Activated CD8-positive, alpha-beta T cell treated with anti-CD3 and anti-CD28 coated beads for 36 hours (primary cell): ENCODE data around the gene PCDH15. TPM values are rescaled to one million over a fixed set of nuclear protein-coding genes. Genes with fewer than 3 reads are reported as not detected.

Source experiments
- ATAC-seq: fragments of 200-7000 bp; cut with Tn5 transposase; one replicate; pipeline ENCODE4 v1.10.0; 2021; ENCODE audit warnings: mild to moderate bottlenecking, moderate library complexity
- CTCF ChIA-PET: fragments of 350-600 bp; sonication (Branson Sonifier 250); formaldehyde crosslinking; loops from one replicate; lab custom pipeline; 2021; ENCODE audit warnings: antibody characterized with exemption; lab: Charles Lee
- POLR2A ChIA-PET: fragments of 350-600 bp; sonication (Branson Sonifier 250); formaldehyde crosslinking; loops from one replicate; lab custom pipeline; 2021; ENCODE audit warnings: antibody characterized with exemption; lab: Charles Lee
- DNase-seq: peaks from one replicate; pipeline ENCODE4 v3.0.0-alpha.2; 2020
- H3K27ac Mint-ChIP-seq: one replicate; pipeline ENCODE4 v1.8.0; 2021; ENCODE audit warnings: mild to moderate bottlenecking, mixed read lengths
- H3K27me3 Mint-ChIP-seq: one replicate; pipeline ENCODE4 v1.8.0; 2021; ENCODE audit warnings: mixed read lengths
- H3K36me3 Mint-ChIP-seq: one replicate; pipeline ENCODE4 v1.8.0; 2021; ENCODE audit warnings: low read depth, mixed read lengths
- H3K4me1 Mint-ChIP-seq: one replicate; pipeline ENCODE4 v1.8.0; 2021; ENCODE audit warnings: low read depth, mixed read lengths
- H3K4me3 Mint-ChIP-seq: one replicate; pipeline ENCODE4 v1.8.0; 2021; ENCODE audit warnings: mild to moderate bottlenecking, moderate library complexity, mixed read lengths
- H3K9me3 Mint-ChIP-seq: one replicate; pipeline ENCODE4 v1.8.0; 2021; ENCODE audit warnings: mixed read lengths
- intact Hi-C: fragments of 100-400 bp; cut with micrococcal nuclease; formaldehyde crosslinking; loops from one replicate; pipeline ENCODE4 v1.10.0; 2022
- total RNA-seq, 2 experiments: library from RNA; stranded (reverse); gene quantifications; one replicate each; pipeline ENCODE4 v1.2.3, GENCODE V29; 2021
- TF ChIP-seq, protein P1 (sequence below): fragments of 200-600 bp; IDR thresholded peaks from one replicate; pipeline ENCODE4 v1.8.0; 2022; ENCODE audit warnings: antibody characterized with exemption, mild to moderate bottlenecking

Gene PCDH15
- total RNA-seq, 2 experiments from 2014 or later = not detected

DNA sequence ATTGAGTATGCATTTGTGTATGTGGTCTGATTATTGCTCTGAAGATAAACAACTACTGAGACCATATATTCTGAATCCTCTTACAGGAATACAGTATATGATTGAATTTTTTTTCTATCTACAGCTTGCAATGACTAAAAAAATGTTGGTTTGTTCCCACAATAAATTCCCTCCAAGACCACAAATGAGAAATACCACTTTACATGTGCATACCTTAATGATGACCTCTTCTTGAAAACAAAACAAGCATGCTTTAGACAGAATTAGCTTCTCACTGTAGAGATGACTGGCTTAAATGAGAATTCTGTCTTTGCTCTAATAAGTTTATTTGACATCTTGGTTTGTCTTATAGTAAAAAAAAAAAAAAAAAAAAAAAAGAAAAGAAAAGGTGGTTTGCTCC is 241.5 kb downstream of the PCDH15 start:
- Mint-ChIP-seq H3K9me3 (peaks cover 4% of the 10 kb centered on the region), H3K27me3 (no peaks in the 10 kb centered on the region), H3K27ac (no peak overlapping the region), H3K4me1 (no peaks in the 10 kb centered on the region), H3K36me3 (no peaks in the 10 kb centered on the region), H3K4me3 (no peak overlapping the region)
- no peak for DNase-seq
- ATAC-seq = no peak
- ChIA-PET CTCF (no interaction called here), POLR2A (no interaction called here)
- TF ChIP-seq, protein P1, sequence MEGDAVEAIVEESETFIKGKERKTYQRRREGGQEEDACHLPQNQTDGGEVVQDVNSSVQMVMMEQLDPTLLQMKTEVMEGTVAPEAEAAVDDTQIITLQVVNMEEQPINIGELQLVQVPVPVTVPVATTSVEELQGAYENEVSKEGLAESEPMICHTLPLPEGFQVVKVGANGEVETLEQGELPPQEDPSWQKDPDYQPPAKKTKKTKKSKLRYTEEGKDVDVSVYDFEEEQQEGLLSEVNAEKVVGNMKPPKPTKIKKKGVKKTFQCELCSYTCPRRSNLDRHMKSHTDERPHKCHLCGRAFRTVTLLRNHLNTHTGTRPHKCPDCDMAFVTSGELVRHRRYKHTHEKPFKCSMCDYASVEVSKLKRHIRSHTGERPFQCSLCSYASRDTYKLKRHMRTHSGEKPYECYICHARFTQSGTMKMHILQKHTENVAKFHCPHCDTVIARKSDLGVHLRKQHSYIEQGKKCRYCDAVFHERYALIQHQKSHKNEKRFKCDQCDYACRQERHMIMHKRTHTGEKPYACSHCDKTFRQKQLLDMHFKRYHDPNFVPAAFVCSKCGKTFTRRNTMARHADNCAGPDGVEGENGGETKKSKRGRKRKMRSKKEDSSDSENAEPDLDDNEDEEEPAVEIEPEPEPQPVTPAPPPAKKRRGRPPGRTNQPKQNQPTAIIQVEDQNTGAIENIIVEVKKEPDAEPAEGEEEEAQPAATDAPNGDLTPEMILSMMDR = no peak
- intact Hi-C loops = no loop called here

DNA sequence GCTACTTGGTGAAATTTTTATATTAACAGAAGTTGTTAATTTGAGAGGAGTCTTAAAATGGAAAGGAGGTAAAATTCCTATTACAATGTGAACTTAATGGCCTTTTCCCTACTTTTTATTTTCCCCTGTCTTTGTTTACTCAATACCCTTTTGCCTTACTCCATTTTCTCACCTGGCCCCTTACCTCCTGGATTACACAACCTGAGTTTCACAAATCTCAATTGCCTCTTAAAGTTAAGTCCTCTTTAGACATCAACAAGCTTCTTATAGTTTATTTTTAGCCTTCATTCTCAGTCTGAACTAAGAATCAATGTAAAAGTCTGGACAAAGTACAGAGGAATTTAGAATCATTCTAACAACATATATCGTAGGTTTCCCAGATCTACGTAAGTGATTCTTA is 247.0 kb downstream of the PCDH15 start:
- Mint-ChIP-seq H3K36me3 (no peaks in the 10 kb centered on the region), H3K27me3 (no peaks in the 10 kb centered on the region), H3K9me3 (peaks cover 4% of the 10 kb centered on the region), H3K27ac (no peak overlapping the region), H3K4me3 (no peak overlapping the region), H3K4me1 (no peaks in the 10 kb centered on the region)
- intact Hi-C loops = no loop called here
- CTCF ChIA-PET = no interaction called here
- TF ChIP-seq, protein P1 = no peak
- POLR2A ChIA-PET = no interaction called here
- DNase-seq (no peak), ATAC-seq (no peak)

DNA sequence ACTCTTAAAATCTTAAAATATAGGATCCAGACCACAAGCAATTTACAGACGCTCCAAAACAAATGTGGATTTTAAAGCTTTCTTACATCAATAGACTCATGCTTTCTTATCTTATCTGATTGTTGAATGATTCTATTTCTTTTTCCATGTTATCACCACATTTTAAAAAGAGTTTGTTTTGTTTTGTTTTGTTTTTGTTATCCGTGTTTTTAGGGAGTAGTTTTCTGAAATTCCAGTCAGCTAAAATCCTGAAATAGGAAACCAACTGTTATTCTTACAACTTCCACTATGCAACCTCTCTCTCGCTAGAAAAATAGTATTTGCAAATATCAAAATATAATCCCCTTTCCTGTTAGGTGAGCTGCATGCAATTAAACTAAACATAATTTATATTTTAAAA is 251.0 kb downstream of the PCDH15 start:
- no peak overlapping the region for H3K4me3 Mint-ChIP-seq
- H3K27ac Mint-ChIP-seq = no peak overlapping the region
- H3K36me3 Mint-ChIP-seq = no peaks in the 10 kb centered on the region
- DNase-seq = no peak
- no peaks in the 10 kb centered on the region for H3K9me3 Mint-ChIP-seq
- ChIA-PET POLR2A (no interaction called here), CTCF (no interaction called here)
- intact Hi-C loops = no loop called here
- TF ChIP-seq, protein P1 = no peak
- ATAC-seq = no peak
- no peaks in the 10 kb centered on the region for H3K4me1 Mint-ChIP-seq
- no peaks in the 10 kb centered on the region for H3K27me3 Mint-ChIP-seq

DNA sequence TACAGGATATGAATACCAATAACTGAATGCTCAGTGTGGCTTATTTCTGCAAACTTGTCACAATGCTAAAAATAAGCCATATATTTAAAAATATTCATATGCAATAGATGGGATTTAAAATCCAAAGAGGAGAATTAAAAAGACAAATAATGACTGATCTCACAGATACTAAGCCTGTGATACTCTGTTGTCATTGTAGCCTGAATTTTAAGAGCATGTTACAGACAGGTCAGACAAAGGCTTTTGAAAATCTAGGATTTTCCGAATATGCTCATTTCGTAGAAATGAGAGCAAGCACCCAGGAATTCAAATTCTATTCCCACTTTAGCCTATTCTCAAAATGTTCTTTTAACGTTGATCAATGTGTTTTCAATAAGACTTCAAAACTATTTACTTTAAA is 269.7 kb downstream of the PCDH15 start:
- Mint-ChIP-seq H3K36me3 (no peaks in the 10 kb centered on the region), H3K27ac (no peak overlapping the region), H3K27me3 (no peaks in the 10 kb centered on the region), H3K4me1 (no peaks in the 10 kb centered on the region), H3K4me3 (no peak overlapping the region), H3K9me3 (peaks cover 9% of the 10 kb centered on the region)
- no peak for ATAC-seq
- ChIA-PET POLR2A (no interaction called here), CTCF (no interaction called here)
- TF ChIP-seq, protein P1 = no peak
- intact Hi-C loops = no loop called here
- DNase-seq = no peak

DNA sequence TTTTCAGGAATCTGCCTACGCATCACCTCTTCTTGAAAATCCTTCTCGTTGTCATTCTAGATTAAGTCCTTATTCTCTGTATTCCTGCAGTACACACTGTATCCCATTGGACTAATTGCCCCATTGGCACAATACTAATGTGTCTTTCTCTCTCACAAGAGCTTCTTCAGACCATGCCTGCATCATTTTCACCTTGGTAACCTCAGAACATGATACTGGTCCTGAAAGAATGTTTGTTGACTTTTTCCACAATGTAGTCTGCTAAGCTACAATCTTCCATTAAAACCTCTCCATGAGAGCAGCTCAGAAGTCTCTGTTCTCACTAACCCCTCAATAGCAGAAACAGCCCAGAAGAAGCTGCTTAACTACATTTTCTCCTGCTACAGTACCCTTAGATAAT is 270.7 kb downstream of the PCDH15 start:
- CTCF ChIA-PET = no interaction called here
- no peaks in the 10 kb centered on the region for H3K4me1 Mint-ChIP-seq
- H3K27me3 Mint-ChIP-seq = no peaks in the 10 kb centered on the region
- no peak overlapping the region for H3K4me3 Mint-ChIP-seq
- peaks cover 9% of the 10 kb centered on the region for H3K9me3 Mint-ChIP-seq
- DNase-seq = no peak
- H3K36me3 Mint-ChIP-seq = no peaks in the 10 kb centered on the region
- TF ChIP-seq, protein P1 = no peak
- intact Hi-C loops = no loop called here
- no peak for ATAC-seq
- POLR2A ChIA-PET = no interaction called here
- H3K27ac Mint-ChIP-seq = no peak overlapping the region
